NK-92 (cell line): ENCODE data around the gene CMKLR1.

Source experiments
- DNase-seq: peaks from one replicate; lab custom pipeline; 2025; ENCODE audit not compliant: unreplicated experiment; lab: John Stamatoyannopoulos, UW

Gene CMKLR1

DNA sequence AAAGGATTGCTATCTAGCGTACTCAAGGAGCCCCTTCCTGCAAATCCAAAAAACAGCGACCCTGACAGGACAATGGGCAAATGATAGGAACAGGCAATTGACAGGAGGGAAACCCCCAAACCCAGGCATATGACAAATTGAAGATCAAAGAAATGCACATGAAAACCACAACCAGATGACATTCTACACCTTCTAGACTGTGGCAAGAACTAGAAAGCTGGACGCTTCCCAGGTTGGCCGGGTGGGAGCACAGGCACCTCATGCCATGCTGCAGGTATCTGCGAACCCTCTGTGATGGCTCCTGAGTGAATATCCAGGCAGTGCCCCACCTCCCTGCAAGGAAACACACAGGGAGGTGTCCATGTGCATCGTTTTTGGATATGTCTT, 37.1 kb downstream of the CMKLR1 start:
- no peak for DNase-seq

DNA sequence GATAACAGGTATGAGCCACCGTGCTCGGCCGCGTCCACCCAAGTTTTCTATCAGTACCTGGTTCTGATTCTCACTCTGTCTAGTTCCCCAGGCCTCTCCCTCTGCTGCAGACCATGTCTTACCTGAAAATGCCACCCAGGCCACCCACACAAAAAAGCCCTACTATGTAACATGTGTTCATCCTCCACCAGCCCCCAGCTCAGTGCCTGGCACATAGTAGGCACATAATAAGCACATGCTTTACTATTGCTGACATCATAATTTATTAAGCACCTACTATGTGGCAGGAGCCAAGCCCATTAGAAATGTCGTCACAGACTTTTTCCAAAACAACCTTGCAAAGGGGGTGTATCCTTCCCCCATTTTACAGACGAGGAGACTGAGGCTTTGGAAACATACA, 37.8 kb downstream of the CMKLR1 start:
- DNase-seq = no peak

DNA sequence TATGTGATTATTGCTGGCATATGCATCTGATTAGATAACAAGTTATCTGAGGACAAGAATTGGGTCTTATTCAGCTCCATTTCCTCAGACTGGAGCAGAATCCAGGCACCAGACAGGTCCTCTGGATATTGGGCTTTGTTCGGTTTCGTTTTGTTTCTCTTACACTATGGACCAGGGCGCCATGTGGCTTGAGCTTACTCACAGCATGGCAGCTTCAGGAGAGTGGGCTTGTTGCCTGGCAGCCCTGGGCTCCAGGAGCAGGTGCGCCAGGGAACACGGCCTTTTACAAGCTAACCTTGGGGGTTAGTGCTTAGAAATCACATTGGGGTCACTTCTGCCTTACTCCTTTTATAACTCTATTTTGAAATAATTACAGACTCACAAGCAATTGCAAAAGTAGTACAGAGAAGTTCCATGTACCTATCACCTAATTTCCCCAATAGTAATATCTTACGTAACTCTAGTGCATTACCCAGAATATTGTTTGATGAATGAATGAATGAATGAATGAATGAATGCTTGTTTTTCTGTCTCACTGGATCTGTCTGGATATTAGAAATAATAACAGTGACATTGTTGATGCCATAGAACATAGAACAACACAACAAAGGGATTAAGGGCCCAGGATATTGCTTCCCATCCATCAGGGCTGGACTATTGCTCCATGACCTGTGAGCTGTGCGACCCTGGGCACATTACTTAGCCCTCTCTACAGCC, 39.0 kb downstream of the CMKLR1 start:
- no peak for DNase-seq

DNA sequence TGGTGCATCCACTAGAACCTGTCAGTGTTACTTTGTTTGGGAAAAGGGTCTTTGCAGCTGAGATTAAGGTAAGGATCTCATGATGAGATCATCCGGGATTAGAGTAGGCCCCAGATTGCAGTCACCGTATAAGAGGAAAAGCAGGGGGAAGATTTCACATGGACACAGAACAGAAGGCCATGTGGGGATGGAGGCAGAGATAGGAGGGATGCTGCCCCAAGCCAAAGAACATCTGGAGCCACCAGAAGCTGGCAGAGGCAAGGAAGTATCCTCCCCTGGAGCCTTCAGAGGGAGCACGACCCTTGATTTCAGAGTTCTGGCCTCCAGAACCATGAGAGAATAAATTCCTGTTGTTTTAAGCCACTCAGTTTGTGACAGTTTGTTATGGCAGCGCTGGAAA, 39.6 kb downstream of the CMKLR1 start:
- no peak for DNase-seq

DNA sequence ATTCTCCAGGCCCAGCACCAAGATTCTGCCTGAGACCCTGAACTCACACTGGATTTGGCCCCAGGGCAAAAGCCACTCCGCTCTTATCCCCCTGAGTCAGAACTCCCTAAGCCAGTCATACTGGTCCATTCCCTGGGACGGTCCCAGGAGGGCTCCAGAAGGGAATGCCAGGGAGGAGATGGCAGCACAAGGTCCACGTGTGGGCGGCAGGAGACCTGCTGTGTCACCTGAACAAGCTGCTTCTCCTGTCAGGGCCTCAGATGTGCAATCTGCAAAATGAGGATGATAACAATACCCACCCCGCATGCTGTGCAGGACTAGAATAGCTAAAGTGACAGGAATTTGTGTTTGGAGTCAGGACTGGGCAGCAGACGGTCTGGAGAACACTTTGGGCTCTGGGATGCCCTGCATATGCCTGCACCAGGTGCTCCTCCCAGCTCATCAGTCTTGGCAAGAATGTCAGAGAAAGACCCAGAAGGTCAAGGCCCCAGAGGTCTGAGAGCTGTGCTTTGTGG, 40.3 kb downstream of the CMKLR1 start:
- DNase-seq = no peak

DNA sequence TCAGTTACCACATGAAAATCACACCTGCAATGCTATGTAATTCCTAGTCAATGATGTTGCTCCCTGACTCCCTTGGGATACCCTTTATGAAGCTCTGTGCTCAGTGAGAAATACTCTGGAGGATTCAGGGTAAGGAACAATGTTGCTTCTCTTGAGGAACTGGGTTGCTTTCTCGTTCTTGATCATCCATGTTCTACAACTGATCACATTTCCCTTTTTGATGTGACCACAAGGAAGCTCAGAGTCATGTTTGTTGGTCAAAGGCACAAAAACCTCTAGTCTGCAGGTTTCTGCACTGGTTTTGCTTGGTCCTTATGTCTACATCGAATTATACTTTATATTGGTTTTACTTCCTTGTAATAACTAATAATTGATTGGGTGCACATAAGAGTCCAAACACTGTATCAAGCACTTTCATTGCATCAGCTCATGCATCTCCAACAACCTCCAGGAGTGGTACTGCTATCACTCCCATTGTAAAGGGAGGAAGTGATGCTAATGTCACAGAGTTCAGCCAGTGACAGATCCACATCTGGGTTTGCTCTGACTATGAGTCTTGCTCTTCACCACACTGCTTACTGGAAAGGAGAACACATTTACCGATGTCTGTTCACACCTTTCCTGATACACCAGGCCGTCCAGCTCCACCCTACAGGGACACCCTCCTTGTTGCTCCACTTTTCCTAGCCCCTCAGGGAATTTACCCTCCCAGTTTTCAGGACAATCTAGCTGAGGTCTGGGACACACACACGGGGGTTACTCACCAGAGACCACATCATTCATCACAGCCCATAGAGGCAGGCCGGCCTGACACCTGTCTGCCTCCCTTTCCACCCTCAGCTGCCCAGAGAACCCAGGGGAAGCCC, 41.0 kb downstream of the CMKLR1 start:
- DNase-seq = no peak

DNA sequence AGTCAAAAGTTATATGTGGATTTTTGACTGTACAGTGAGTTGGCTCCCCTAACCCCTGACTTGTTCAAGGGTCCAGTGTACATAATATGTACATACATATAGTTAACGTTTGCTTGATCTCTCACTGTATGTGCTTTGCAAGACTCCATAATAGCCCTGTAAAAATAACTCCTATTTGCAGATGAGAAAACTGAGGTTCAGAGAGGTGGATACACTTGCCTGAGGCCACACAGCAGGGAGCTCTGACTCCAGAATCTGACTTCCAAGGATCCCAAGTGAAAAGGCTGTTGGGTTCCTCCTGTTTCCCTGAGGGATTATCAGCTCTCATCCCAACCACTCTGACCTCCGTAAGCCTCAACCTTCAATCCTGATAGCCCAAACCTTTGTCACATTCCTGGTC, 41.7 kb downstream of the CMKLR1 start:
- DNase-seq = no peak

DNA sequence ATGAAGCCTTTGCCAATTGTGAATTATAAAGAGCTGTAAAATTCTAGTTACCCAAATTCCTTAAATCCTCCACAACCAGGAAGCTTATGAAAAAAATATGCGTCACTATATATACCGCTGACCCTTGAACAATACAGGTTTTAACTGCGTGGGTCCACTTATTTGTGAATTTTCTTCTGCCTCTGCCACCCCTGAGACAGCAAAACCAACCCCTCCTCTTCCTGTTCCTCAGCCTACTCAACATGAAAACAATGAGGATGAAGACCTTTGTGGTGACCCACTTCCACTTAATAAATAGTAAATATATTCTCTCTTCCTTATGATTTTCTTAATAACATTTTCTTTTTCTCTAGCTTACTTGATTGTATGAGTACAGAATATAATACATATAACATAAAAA, 42.2 kb downstream of the CMKLR1 start:
- DNase-seq = no peak

DNA sequence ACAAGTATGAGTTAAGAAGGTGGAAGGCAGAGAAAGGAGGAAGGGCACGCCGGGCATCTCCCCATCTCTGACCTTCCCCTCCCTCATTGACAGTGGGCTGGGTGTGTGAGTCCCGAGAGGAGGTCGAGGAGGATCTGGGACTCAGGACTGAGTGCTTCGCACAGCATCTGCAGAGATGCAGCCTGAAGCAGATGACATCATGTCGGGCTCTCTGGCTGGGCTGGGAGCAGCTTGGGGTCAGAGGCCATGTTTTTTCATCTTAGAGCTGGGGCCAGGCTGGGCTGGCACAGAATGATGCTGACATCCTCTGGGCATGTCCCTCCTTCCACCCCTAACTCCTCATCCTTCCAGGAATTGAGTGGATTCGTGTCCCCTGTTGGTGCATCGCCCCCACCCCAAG, 43.5 kb downstream of the CMKLR1 start:
- DNase-seq = no peak

DNA sequence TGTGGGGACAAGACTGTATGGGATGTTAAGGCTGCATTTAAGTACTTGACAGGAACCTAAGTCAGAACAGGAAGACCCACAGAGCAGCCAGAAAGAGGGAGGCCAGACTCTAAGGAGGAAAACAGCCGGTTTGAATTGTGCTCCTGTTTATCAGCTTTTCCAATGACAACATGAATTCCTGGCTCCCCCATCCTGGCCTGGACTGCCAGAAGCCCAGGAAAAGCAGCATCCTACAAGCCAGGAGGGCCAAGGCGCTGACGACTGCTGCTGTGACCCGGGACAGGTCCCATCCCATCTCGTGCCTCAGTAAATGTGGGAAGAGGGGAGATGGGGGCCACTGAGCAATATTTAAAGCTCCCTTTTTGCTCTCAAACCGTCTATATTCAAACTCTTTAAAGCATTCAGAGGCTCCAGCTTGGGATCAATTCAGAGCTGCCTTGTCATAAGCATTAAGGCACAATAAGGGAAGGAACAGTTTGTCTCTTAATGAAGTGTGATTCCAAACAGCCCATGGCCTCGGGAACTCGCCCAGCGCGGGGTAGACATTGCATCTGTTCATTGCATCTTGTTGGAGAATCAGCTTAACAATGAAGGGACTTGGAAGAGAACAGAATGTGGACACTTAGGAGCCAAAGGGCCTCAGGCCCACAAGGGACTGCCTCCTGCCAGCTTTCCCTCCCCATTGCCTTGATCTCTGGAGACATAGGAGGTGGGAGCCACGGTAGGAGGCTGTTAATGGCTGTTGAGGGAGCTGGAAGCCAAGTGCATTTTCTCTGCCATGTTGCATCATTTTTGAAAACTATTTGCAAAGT, 49.6 kb downstream of the CMKLR1 start:
- DNase-seq = no peak

DNA sequence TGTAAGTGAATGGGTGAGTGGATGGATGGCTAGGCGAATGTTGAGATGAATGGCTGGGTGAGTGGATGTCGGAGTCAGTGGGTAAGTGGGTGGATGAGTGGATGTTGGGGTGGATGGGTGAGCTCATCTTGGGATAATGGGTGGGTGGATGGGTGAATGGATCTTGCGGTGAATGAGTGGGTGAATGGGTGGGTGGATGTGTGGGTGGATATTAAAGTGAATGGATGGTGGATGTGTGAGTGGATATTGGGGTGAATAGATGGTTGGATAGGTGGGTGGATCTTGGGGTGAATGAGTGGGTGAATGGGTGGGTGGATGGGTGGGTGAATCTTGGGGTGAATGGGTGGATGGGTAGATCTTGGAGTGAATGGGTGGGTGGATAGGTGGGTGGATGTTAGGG, 51.9 kb downstream of the CMKLR1 start:
- no peak for DNase-seq

DNA sequence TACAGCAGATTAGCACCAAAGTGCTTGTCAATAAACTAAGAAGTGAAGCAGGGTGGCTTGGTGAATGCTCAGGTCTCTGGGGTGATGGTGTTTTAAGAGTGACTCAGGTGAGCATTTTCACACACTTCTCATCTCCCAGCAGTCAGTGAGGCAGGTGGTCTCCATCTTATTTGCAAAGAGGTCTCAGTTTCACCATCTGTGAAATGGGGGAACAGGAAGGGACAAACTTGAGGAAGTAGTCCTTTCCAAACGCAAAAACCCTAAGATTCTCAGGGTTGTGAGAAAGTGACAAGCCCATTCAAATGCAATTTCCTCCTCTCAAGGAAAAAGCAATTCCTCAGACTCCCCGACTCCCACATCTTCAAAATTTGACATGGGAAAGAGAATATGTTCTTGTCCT, 54.1 kb downstream of the CMKLR1 start:
- DNase-seq = no peak

DNA sequence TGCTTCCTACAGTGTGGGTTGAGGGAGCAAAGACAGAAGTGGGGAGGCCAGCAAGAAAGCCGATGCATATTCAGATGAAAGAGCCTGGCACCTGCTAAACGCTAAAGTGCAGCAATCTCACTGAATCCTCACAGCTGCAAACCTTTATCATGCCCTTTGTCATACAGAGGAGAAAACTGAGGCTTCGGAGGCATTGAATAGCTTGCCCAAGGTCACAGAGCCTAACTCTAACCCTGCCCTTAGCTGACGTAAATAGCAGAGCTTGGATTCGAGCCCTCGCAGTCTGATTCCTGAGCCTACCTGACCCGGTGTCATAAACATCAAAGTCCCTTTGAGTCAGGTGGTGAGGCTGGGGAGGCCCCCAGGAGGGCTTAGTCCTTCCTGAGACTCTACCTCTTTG, 54.9 kb downstream of the CMKLR1 start:
- DNase-seq = no peak

DNA sequence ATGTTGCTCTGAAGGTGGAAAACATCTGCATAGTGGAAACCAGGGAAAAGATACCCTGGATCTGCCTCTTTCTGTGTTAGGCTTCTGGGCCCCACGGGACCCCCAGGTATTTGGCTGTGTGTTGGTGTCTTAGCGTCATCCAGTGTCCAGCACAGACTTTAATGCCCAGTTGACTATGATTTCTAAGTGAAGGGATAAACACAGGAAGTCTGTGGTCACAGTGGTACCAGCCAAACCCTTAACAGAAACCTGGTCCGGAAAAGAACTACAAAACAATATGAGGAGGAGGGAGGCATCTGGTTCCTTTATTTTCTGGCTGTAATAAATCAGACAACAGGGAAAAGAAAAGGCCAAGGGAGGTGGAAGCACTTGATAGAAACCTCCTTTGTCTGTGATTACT, 56.4 kb downstream of the CMKLR1 start:
- DNase-seq = no peak

DNA sequence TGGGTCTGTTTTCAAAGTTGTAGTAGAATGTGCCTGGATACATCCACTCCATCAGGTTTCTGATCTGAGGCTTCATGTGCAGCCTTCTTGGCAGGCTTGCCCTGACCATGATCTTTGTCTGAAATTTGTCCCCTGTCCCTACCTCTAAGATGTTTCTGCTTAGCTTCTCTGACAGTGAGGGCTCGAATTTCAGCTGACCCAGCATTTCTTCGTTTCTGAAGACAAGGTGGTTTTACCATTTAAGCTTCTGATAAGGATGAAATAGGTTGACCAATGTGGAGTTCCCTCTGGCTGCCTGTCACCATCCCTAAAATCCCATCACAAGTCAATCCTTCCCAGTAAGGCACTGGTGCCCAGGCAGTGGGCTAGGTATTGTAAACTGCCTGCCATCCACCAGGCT, 57.0 kb downstream of the CMKLR1 start:
- DNase-seq = no peak

DNA sequence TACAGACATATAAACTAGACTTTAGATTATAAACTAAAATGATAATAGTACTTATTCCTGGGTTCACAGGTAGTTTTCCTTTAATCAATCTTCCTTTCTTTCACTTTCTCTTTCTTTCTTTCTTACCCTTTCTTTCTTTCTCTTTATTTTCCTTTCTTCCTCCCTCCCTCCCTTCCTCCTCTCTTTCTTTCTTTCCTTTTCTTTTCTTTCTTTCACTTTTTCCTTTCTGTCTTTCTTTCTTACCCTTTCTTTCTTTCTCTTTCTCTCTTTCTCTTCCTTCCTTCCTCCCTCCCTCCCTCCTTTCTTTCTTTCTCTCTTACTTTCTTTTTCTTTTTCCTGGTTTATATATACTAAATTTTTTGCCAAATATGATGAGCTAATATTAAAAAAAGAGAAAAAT, 61.5 kb downstream of the CMKLR1 start:
- no peak for DNase-seq

DNA sequence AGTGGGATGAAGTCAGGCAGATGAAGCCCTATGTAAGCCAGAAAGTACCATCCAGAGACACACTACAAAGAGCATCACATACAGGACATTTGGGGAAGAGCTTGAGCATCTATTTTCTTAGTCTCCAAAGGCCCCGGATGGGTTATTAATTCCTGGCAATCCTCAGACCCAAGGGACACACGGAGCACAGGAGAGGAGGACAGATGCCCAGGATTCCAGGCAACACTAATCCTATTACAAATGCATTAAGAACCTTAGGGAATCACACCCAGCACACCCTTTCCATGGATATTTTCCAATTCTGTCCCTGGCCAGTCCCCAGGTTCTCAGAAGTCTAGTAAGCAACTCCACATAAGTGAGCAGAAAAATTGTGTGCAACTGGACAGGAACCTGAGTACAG, 65.9 kb downstream of the CMKLR1 start:
- DNase-seq = no peak

DNA sequence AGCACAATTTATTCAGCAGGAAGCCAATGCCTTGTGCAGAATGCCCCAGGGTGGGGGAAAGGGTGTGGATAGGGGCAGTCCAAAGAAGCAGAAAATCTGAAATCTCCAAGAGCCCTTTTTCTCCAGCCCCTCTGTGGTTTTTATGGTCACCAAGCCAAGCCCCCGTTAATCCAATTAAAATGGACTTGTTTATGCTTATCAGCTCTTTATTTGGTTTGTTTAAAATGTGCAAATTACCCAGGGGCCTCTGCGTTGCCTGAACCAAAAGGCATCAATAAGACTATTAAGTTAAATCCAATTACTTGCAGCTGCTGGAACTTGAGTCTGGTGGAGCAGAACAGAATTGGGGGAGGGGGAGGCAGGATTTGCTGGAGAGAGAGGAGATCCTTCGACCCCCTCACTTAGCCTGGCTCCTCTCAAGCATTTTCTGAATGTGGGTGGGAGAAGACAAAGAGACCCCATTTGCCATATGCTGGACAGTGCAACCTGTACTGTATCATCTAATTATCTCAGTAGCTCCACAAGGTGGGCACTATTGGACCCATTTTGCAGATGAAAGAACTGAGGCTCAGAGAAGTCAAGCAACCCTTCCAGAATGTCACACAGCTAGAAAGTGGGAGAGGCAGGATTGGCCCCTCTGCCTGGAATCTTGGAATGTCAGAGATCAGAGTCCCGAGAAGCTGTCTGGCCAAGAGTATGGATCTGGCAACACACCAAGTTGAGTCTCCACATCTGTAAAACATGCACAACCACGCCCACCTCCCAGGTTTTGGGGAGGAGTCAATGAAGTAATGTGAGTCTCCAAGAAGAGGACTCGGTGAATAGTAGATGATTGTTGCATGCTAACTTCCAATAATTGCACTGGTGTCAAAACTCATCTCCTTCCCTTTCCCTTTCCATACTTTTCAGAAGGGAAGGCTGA, 66.9 kb downstream of the CMKLR1 start:
- DNase-seq = no peak

DNA sequence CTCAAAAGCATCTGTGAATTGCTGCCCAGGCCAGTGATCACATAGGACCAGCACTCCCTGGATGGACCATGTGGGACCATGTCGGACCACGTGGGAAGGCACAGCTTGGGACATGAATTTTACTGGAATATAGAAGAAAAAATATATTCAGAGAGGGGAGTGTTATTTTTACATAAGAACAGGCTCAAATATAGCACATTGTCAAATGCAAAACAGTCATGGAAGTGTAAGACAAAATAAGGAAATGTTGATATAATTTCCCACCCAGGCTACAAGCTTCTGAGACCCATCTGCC, 68.3 kb downstream of the CMKLR1 start:
- DNase-seq = no peak

DNA sequence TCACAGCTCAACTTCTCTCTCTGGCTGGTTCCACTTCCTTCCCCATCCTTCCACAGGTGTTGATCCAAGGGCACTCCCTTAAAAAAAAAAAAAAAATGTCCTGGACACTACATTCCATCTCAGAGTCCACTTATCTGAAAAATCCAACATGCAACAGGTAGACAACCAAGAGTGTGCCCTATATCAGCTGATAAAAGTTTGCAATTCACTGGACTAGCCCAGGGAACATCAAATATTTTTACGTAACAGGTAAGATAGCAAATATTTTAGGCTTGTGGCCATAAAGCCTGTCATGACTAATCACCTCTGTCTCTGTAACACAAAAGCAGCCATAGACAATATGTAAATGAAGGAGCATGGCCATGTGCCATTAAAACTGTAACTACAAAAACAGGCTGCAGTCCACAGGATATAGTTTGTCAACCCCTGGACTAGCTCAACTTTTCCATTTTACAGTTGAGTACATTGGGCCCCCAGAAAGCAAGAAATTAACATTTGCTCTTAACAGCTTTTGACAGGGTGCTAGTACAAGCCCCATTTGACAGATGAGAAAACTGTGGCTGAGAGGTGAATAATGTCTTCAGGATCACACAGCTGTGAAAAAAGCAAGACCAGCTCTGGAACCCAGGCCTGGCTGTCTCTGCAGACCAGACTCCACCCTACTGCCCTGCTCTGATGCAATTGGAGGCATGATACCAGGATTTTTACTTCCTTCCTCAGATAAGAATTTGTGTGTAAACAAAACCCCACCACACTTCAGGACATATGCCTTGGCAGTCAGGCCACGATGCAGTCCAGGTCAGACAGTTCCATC, 68.9 kb downstream of the CMKLR1 start:
- no peak for DNase-seq
